ENCODE measurements around the gene B3GALT4. TPM values are rescaled to one million over a fixed set of nuclear protein-coding genes. Genes with fewer than 3 reads are reported as not detected.
A peak's percentile ranks its signal among the peaks of the same experiment; 100 is the strongest.

The B3GALT4 gene
- polyA plus RNA-seq, 4 donors = 6.9 to 15.4 (median 12.7) TPM

DNA sequence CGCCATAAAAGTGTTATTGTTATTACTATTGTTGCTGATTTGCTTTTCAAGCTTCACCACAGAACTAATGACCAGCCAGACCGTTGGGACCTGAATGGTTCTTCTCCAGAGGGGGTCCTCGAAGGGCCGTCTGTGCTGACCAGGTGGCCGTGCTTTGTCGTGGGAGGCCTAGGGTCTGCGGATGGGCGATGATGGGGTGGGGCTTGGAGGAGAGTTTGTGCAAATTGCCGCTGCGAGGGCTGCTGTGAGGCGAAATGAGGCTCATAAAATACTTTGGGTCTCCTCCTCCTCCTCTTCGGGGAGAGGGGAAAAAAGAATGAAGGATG lies 46.7 kb downstream of the B3GALT4 start:
- Histone ChIP-seq H3K4me1 (ENCODE audit: control insufficient read depth in 3 of 3, insufficient read depth in 2 of 3, low read depth in 1 of 3, low read length in 2 of 3) (peaks cover 3 to 17% (median 7%) of the 10 kb centered on the region in 3 donors), H3K9me3 (ENCODE audit: control insufficient read depth in 2 of 2, insufficient read depth in 1 of 2, low read depth in 1 of 2, low read length in 1 of 2) (no peaks in the 10 kb centered on the region), H3K27ac (ENCODE audit: low read depth in 1 of 3, low read length in 2 of 3) (peak overlapping the region; percentile 78 to 86 (median 85)), H3K27me3 (ENCODE audit: control insufficient read depth in 3 of 3, insufficient read depth in 3 of 3, low read length in 3 of 3) (no peaks in the 10 kb centered on the region), H3K36me3 (ENCODE audit: control insufficient read depth in 3 of 3, insufficient read depth in 2 of 3, low read depth in 1 of 3, low read length in 3 of 3) (peaks cover 3 to 30% (median 9%) of the 10 kb centered on the region in 3 donors), H3K4me3 (ENCODE audit: low read depth in 1 of 3, low read length in 3 of 3) (peak overlapping the region; percentile 33 to 66 (median 51))
- WGBS, 3 donors = 0 to 2% (median 1%) methylated on average over 11 to 12 of the region's 12 CpGs
- FAIRE-seq (no peak), DNase-seq (no peak)

GRCh38 chr6:33324125-33324524 lies 47.2 kb downstream of the B3GALT4 start:
- Histone ChIP-seq H3K27me3 (ENCODE audit: control insufficient read depth in 3 of 3, insufficient read depth in 3 of 3, low read length in 3 of 3) (no peaks in the 10 kb centered on the region), H3K27ac (ENCODE audit: low read depth in 1 of 3, low read length in 2 of 3) (peak overlapping the region; percentile 78 to 86 (median 85)), H3K9me3 (ENCODE audit: control insufficient read depth in 2 of 2, insufficient read depth in 1 of 2, low read depth in 1 of 2, low read length in 1 of 2) (no peaks in the 10 kb centered on the region), H3K4me1 (ENCODE audit: control insufficient read depth in 3 of 3, insufficient read depth in 2 of 3, low read depth in 1 of 3, low read length in 2 of 3) (peaks cover 3 to 11% (median 6%) of the 10 kb centered on the region in 3 donors), H3K4me3 (ENCODE audit: low read depth in 1 of 3, low read length in 3 of 3) (peak overlapping the region in 2 of 3 donors; percentile 51 to 66), H3K36me3 (ENCODE audit: control insufficient read depth in 3 of 3, insufficient read depth in 2 of 3, low read depth in 1 of 3, low read length in 3 of 3) (peaks cover 3 to 25% (median 9%) of the 10 kb centered on the region in 3 donors)
- no peak for FAIRE-seq
- DNase-seq = peak in 1 of 2 donors; percentile 10
- WGBS, 3 donors = 15 to 27% (median 24%) methylated on average over 7 of the region's 7 CpGs

Other genes with a start within 250 kb of the B3GALT4 start
- 100 to 1,000 TPM in 1 of 4 donors, 10 to 100 TPM in 2, 1 to 10 TPM in 1; 9.4 to 179 (median 59.4) TPM for gene HLA-DPA1, start 203.5 kb upstream of the B3GALT4 start, polyA plus RNA-seq
- gene HLA-DPB1, start 201.1 kb upstream of the B3GALT4 start, polyA plus RNA-seq = 100 to 1,000 TPM in 1 of 4 donors, 10 to 100 TPM in 3; 14.3 to 150 (median 74.4) TPM
- gene COL11A2, start 84.7 kb upstream of the B3GALT4 start, polyA plus RNA-seq = 1 to 10 TPM in 1 of 4 donors, under 1 TPM in 3; 0.27 to 7.5 (median 0.62) TPM
- 10 to 100 TPM; 26.3 to 43.2 (median 30.8) TPM for gene RXRB, start 76.5 kb upstream of the B3GALT4 start, polyA plus RNA-seq
- 100 to 1,000 TPM in 2 of 4 donors, 10 to 100 TPM in 2; 38.9 to 162 (median 79.1) TPM for gene SLC39A7, start 76.3 kb upstream of the B3GALT4 start, polyA plus RNA-seq
- gene HSD17B8, start 72.5 kb upstream of the B3GALT4 start, polyA plus RNA-seq = 10 to 100 TPM; 30.9 to 46.1 (median 33.0) TPM
- 10 to 100 TPM; 30.4 to 46.7 (median 41.8) TPM for gene RING1, start 68.6 kb upstream of the B3GALT4 start, polyA plus RNA-seq
- gene VPS52, start 5.2 kb upstream of the B3GALT4 start, polyA plus RNA-seq = 10 to 100 TPM; 23.8 to 60.3 (median 48.0) TPM
- 1,000 to 10,000 TPM; 2,947 to 6,778 (median 4,959) TPM for gene RPS18, start 5.0 kb upstream of the B3GALT4 start, polyA plus RNA-seq
- gene WDR46, start 12.1 kb downstream of the B3GALT4 start, polyA plus RNA-seq = 10 to 100 TPM; 39.4 to 60.5 (median 43.5) TPM
- 100 to 1,000 TPM in 3 of 4 donors, 10 to 100 TPM in 1; 83.9 to 183 (median 147) TPM for gene PFDN6, start 12.5 kb downstream of the B3GALT4 start, polyA plus RNA-seq
- 10 to 100 TPM; 13.2 to 69.8 (median 25.2) TPM for gene RGL2, start 21.8 kb downstream of the B3GALT4 start, polyA plus RNA-seq
- 10 to 100 TPM; 33.8 to 85.2 (median 55.6) TPM for gene TAPBP, start 37.0 kb downstream of the B3GALT4 start, polyA plus RNA-seq
- gene ZBTB22, start 40.6 kb downstream of the B3GALT4 start, polyA plus RNA-seq = 10 to 100 TPM; 10.7 to 17.2 (median 13.8) TPM
- 10 to 100 TPM; 19.5 to 34.7 (median 28.4) TPM for gene DAXX, start 45.8 kb downstream of the B3GALT4 start, polyA plus RNA-seq
- 10 to 100 TPM in 2 of 4 donors, 1 to 10 TPM in 2; 3.1 to 23.2 (median 10.7) TPM for gene KIFC1, start 114.7 kb downstream of the B3GALT4 start, polyA plus RNA-seq
- gene PHF1, start 133.9 kb downstream of the B3GALT4 start, polyA plus RNA-seq = 10 to 100 TPM; 32.2 to 67.6 (median 44.3) TPM
- gene CUTA, start 141.0 kb downstream of the B3GALT4 start, polyA plus RNA-seq = 100 to 1,000 TPM; 129 to 255 (median 200) TPM
- 10 to 100 TPM in 1 of 4 donors, 1 to 10 TPM in 2, under 1 TPM in 1; 0.89 to 16.6 (median 5.6) TPM for gene SYNGAP1, start 142.9 kb downstream of the B3GALT4 start, polyA plus RNA-seq
- gene ZBTB9, start 177.5 kb downstream of the B3GALT4 start, polyA plus RNA-seq = 1 to 10 TPM; 1.6 to 8.5 (median 3.5) TPM

All from small intestine (tissue), 7 donors.